K562 (cell line): Measurements from ENCODE around the gene CYSTM1. TPM values are rescaled to one million over a fixed set of nuclear protein-coding genes. Genes with fewer than 3 reads are reported as not detected.
A peak's percentile ranks its signal among the peaks of the same experiment; 100 is the strongest.

Source experiments
- ATAC-seq: fragments of 200-7000 bp; cut with Tn5 transposase; 3 replicates; pipeline ENCODE4 v1.9.1; 2020; ENCODE audit warnings: moderate library complexity
- BruUV-seq: library from RNA; stranded (reverse); fragments of 400-500 nt; replicated peaks from 2 replicates; lab custom pipeline; 2021; lab: Mats Ljungman, UMichigan
- CTCF ChIA-PET: fragments of 300-600 bp; formaldehyde crosslinking; extraction: SDS; loops from one replicate; lab custom pipeline; 2021; ENCODE audit warnings: low intra/inter-chr PET ratio; lab: Yijun Ruan, JAX
- POLR2A ChIA-PET: fragments of 300-600, 350-650 bp; sonication (Branson Sonifier 250); formaldehyde crosslinking; extraction: SDS; loops from one replicate; lab custom pipeline; 2021; ENCODE audit warnings: antibody characterized with exemption, inconsistent platforms; lab: Yijun Ruan, JAX
- DNase-seq, 4 experiments: peaks; one replicate each; pipeline versions ENCODE4 v3.0.0 to v3.0.0-alpha.2; 2011 to 2018; ENCODE audit warnings: low spot score in 3 of 4, mixed read lengths in 3 of 4; ENCODE audit errors: extremely low read depth in 1 of 4
- FAIRE-seq: peaks from 2 replicates; lab custom pipeline; 2011; peaks lifted over from hg19 to GRCh38; lab: Jason Lieb, UNC
- H2AFZ ChIP-seq: 2 replicates; pipeline ENCODE4 v1.6.0; 2011; ENCODE audit warnings: low read depth, low read length, control low read depth, inconsistent platforms
- H3K27ac ChIP-seq: fragments of 200-600 bp; 3 replicates; pipeline ENCODE4 v1.8.0; 2011; ENCODE audit warnings: low read depth, mild to moderate bottlenecking, control low read depth, inconsistent platforms, low read length, moderate library complexity, mixed read lengths; ENCODE audit errors: extremely low read depth
- H3K27me3 ChIP-seq, 2 experiments: fragments of 300-600 bp in 1 of 2; 2 replicates in 1 of 2; 3 replicates in 1 of 2; pipeline versions ENCODE4 v1.6.0 to v1.8.0; 2011; ENCODE audit warnings: inconsistent platforms in 2 of 2, low read length in 2 of 2, mild to moderate bottlenecking in 1 of 2, mixed read lengths in 1 of 2, moderate library complexity in 1 of 2; ENCODE audit not compliant: control insufficient read depth in 2 of 2, insufficient read depth in 2 of 2
- H3K36me3 ChIP-seq: fragments of 300-600 bp; 3 replicates; pipeline ENCODE4 v1.8.0; 2011; ENCODE audit warnings: mild to moderate bottlenecking, low read length, inconsistent platforms; ENCODE audit not compliant: control insufficient read depth, insufficient read depth
- H3K4me1 ChIP-seq, 2 experiments: fragments of 200-600 bp in 1 of 2; replicated peaks in 1 of 2; 2 replicates in 1 of 2; 3 replicates in 1 of 2; pipeline versions ENCODE4 v1.5.1 to v1.8.0; 2011; ENCODE audit warnings: inconsistent platforms in 2 of 2, low read length in 2 of 2, mild to moderate bottlenecking in 1 of 2, mixed read lengths in 1 of 2, moderate library complexity in 1 of 2; ENCODE audit not compliant: control insufficient read depth in 2 of 2, insufficient read depth in 2 of 2
- H3K4me2 ChIP-seq: 2 replicates; pipeline ENCODE4 v1.6.1; 2011; ENCODE audit warnings: low read length, control low read depth, inconsistent platforms, mixed read lengths; ENCODE audit not compliant: insufficient read depth
- H3K4me3 ChIP-seq: fragments of 200-600 bp; sonication (generic), shearing (Covaris generic); 2 replicates; pipeline ENCODE4 v1.5.1; 2016; ENCODE audit warnings: control low read depth, inconsistent platforms
- H3K79me2 ChIP-seq: fragments of 200-600 bp; 3 replicates; pipeline ENCODE4 v1.8.0; 2011; ENCODE audit warnings: low read length, inconsistent platforms; ENCODE audit not compliant: control insufficient read depth, insufficient read depth
- H3K9ac ChIP-seq, 2 experiments: 2 replicates each; pipeline versions ENCODE4 v1.6.0 to v1.6.1; 2011; ENCODE audit warnings: low read depth in 2 of 2, low read length in 2 of 2, control low read depth in 1 of 2, inconsistent platforms in 1 of 2, mild to moderate bottlenecking in 1 of 2, mixed read lengths in 1 of 2; ENCODE audit not compliant: insufficient read depth in 1 of 2
- H3K9me1 ChIP-seq: one replicate; pipeline ENCODE4 v1.6.0; 2011; ENCODE audit warnings: inconsistent platforms, mild to moderate bottlenecking, low read length, moderate library complexity; ENCODE audit not compliant: control insufficient read depth, insufficient read depth
- H3K9me3 ChIP-seq: replicated peaks from 2 replicates; pipeline ENCODE4 v1.5.1; 2011; ENCODE audit warnings: low read depth, low read length, inconsistent platforms; ENCODE audit not compliant: control insufficient read depth, insufficient read depth
- H4K20me1 ChIP-seq: replicated peaks from 2 replicates; pipeline ENCODE4 v1.6.1; 2011; ENCODE audit warnings: low read length, inconsistent platforms, mixed read lengths; ENCODE audit not compliant: control insufficient read depth, insufficient read depth
- CBFA2T2 ChIP-seq: fragments of 450-650 bp; conservative IDR thresholded peaks from 2 replicates; pipeline ENCODE4 v1.6.1; 2017; ENCODE audit warnings: mild to moderate bottlenecking
- FOXP1 ChIP-seq: sonication (generic); formaldehyde crosslinking; IDR thresholded peaks from 2 replicates; pipeline ENCODE4 v1.8.0; 2022; ENCODE audit warnings: mild to moderate bottlenecking, missing genetic modification reagents
- PTBP1 ChIP-seq: fragments of 200-400 bp; formaldehyde crosslinking; IDR thresholded peaks from 2 replicates; pipeline ENCODE4 v1.6.1; 2017; ENCODE audit warnings: low read depth, low read length
- ZNF146 ChIP-seq: IDR thresholded peaks from one replicate; pipeline ENCODE4 v1.6.1; 2018; ENCODE audit warnings: missing compliant biosample characterization; ENCODE audit not compliant: unreplicated experiment
- ZNF431 ChIP-seq: sonication (generic); formaldehyde crosslinking; IDR thresholded peaks from 2 replicates; pipeline ENCODE4 v1.8.0; 2022; ENCODE audit warnings: mild to moderate bottlenecking, missing genetic modification reagents
- ZNF740 ChIP-seq, 3 experiments: fragments of 200-800 bp in 1 of 3; sonication (Bioruptor generic) in 1 of 3; sonication (generic) in 1 of 3; formaldehyde crosslinking in 1 of 3; IDR thresholded peaks; 2 replicates each; pipeline versions ENCODE4 v1.6.1 to v1.8.0; 2016 to 2022; ENCODE audit warnings: mild to moderate bottlenecking in 2 of 3, missing compliant biosample characterization in 2 of 3, missing genetic modification characterization in 2 of 3, missing genetic modification reagents in 1 of 3
- WGBS: fragments of 100-300 bp; shearing (Covaris generic); methylation state at CpG from one replicate; pipeline ENCODE4 v1.1.6; 2016; ENCODE audit warnings: low coverage, mixed read lengths; ENCODE audit not compliant: insufficient coverage; ENCODE audit errors: missing lambda C conversion rate; 5-methylcytosine and 5-hydroxymethylcytosine counted together
- in situ Hi-C: fragments of 300-500 bp; cut with MboI; formaldehyde crosslinking; loops from 4 replicates; pipeline ENCODE4 v1.15.0; 2018; ENCODE audit warnings: inconsistent platforms, mixed read lengths
- intact Hi-C: fragments of 100-400 bp; cut with micrococcal nuclease; formaldehyde crosslinking; loops from 2 replicates; pipeline ENCODE4 v1.14.2; 2022
- polyA plus RNA-seq, 8 experiments: library from polyadenylated mRNA; depleted of rRNA in 4 of 8; stranded (reverse) in 5 of 8; unstranded in 3 of 8; fragments of >200 nt; fragmentation: Nextera tagmentation in 2 of 8; fragmentation: Illumina TruSeq in 1 of 8; extraction: Ambion mirVana in 2 of 8; extraction: Trizol in 1 of 8; gene quantifications; 2 replicates each; pipeline versions ENCODE4 v1.2.1 to v1.2.3, GENCODE V29; 2011 to 2014; ENCODE audit warnings: inconsistent platforms in 1 of 8, missing spikeins in 1 of 8
- total RNA-seq, 7 experiments: library from RNA; depleted of rRNA in 6 of 7; stranded (reverse); fragments of >200 nt in 6 of 7; fragmentation: Illumina TruSeq in 2 of 7; extraction: Trizol in 2 of 7; gene quantifications; 2 replicates each; pipeline versions ENCODE4 v1.2.1 to v1.2.3, GENCODE V29; 2011 to 2021; ENCODE audit warnings: low replicate concordance in 1 of 7
- TF ChIP-seq, protein P1 (sequence below): sonication (generic); formaldehyde crosslinking; IDR thresholded peaks from 2 replicates; pipeline ENCODE4 v1.8.0; 2023; ENCODE audit warnings: mild to moderate bottlenecking, missing genetic modification reagents

CYSTM1 gene
- total and polyA plus RNA-seq, 9 of the 15 experiments (the other 6 are each of a cell fraction or from before 2014, with no cell fraction given), result 76.1 to 422 (median 108) TPM

DNA sequence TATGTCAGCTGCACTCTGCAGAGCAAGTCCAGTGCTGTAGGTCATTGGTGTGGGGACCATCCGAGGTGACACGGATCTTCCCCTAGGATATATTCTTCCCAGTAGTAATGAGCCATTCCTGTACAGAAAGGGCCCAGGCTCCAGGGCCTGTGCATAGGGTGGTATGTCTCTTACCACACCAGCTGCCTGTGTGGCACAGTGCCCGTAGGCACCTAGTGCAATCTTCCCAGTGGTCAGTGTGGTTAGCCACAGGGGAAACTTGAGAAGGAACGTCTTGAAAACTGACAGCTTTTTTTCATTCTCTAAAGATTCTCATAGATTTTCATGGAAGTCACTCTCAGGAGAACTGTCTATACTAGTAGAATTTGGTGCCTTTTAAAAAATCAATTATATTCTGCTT lies 39.8 kb downstream of the CYSTM1 start:
- ChIA-PET POLR2A (interaction anchor here (0.7 to 2.3 kb wide), 2 partner anchors 27 to 1664 kb away, joined by 3 to 7 read pairs; partner anchors contain the start of gene PCDH1), CTCF (no interaction called here)
- peak overlapping the region; percentile 34; the same call in 2 of the 3 replicates for H3K27ac ChIP-seq
- no peaks in the 10 kb centered on the region for H4K20me1 ChIP-seq
- 36% methylated on average over 3 of the region's 4 CpGs for WGBS
- H3K9ac ChIP-seq, result peak overlapping the region in 1 of 2 experiments; percentile 50; a peak in 1 of 4 replicates
- H3K79me2 ChIP-seq, result peaks cover 62% of the 10 kb centered on the region
- ATAC-seq (no peak), DNase-seq (no peak), FAIRE-seq (no peak)
- no peak overlapping the region for H3K4me2 ChIP-seq
- no peaks in the 10 kb centered on the region for H3K27me3 ChIP-seq
- in situ Hi-C loops, result no loop called here
- H3K4me1 ChIP-seq, result peaks cover 33 to 64% of the 10 kb centered on the region in 2 experiments
- H3K9me1 ChIP-seq, result no peaks in the 10 kb centered on the region
- TF ChIP-seq CBFA2T2 (no peak), ZNF740 (CRISPR knock-in tag; IDR thresholded peaks at IDR 0.05) (no peak), ZNF740 (tag; IDR thresholded peaks at IDR 0.05) (no peak), PTBP1 (no peak), FOXP1 (no peak), ZNF431 (CRISPR knock-in tag) (0 out of 2 replicates have a peak, but pooled peaks have one; percentile 15), ZNF146 (no peak)
- TF ChIP-seq, protein P1, sequence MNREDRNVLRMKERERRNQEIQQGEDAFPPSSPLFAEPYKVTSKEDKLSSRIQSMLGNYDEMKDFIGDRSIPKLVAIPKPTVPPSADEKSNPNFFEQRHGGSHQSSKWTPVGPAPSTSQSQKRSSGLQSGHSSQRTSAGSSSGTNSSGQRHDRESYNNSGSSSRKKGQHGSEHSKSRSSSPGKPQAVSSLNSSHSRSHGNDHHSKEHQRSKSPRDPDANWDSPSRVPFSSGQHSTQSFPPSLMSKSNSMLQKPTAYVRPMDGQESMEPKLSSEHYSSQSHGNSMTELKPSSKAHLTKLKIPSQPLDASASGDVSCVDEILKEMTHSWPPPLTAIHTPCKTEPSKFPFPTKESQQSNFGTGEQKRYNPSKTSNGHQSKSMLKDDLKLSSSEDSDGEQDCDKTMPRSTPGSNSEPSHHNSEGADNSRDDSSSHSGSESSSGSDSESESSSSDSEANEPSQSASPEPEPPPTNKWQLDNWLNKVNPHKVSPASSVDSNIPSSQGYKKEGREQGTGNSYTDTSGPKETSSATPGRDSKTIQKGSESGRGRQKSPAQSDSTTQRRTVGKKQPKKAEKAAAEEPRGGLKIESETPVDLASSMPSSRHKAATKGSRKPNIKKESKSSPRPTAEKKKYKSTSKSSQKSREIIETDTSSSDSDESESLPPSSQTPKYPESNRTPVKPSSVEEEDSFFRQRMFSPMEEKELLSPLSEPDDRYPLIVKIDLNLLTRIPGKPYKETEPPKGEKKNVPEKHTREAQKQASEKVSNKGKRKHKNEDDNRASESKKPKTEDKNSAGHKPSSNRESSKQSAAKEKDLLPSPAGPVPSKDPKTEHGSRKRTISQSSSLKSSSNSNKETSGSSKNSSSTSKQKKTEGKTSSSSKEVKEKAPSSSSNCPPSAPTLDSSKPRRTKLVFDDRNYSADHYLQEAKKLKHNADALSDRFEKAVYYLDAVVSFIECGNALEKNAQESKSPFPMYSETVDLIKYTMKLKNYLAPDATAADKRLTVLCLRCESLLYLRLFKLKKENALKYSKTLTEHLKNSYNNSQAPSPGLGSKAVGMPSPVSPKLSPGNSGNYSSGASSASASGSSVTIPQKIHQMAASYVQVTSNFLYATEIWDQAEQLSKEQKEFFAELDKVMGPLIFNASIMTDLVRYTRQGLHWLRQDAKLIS, result no peak
- no peak overlapping the region for H3K4me3 ChIP-seq
- BruUV-seq, result no TSS peak
- no peak overlapping the region for H2AFZ ChIP-seq
- peaks cover 20% of the 10 kb centered on the region for H3K36me3 ChIP-seq
- intact Hi-C loops, result no loop called here
- no peaks in the 10 kb centered on the region; the same call in 1 of the 2 replicates for H3K9me3 ChIP-seq
